DMS53 treated with DMSO at 0.1 percent for 48 hours (cell line): Measurements from ENCODE around the gene EIF3A.
A peak's percentile ranks its signal among the peaks of the same experiment; 100 is the strongest.
"Not testable (repeated sequence)": the region's sequence is repeated elsewhere in the genome, so short reads cannot be mapped to it uniquely, and the experiment has no call there.

Experiments
- DNase-seq: peaks from one replicate; lab custom pipeline; 2025; ENCODE audit not compliant: unreplicated experiment; lab: John Stamatoyannopoulos, UW

The EIF3A gene

GRCh38 chr10:119049777-119050176 lies 30.8 kb downstream of the EIF3A start:
- no peak for DNase-seq

GRCh38 chr10:119049361-119049760 lies 31.3 kb downstream of the EIF3A start:
- no peak for DNase-seq

- DNase-seq = no peak
Measured at GRCh38 chr10:119045561-119045960, 35.1 kb downstream of the EIF3A start.

GRCh38 chr10:119042169-119042568 lies 38.4 kb downstream of the EIF3A start:
- no peak for DNase-seq

- DNase-seq = no peak
Measured at GRCh38 chr10:119041326-119041725, 39.3 kb downstream of the EIF3A start.

GRCh38 chr10:119039161-119039560 lies 41.5 kb downstream of the EIF3A start:
- no peak for DNase-seq

- peak; percentile 8 for DNase-seq
Measured at GRCh38 chr10:119031496-119032059, 49.0 kb downstream of the EIF3A start.

- DNase-seq = peak; percentile 49
Measured at GRCh38 chr10:119030421-119031250, 50.0 kb downstream of the EIF3A start.

- DNase-seq = no peak
Measured at GRCh38 chr10:119029613-119030420, 50.8 kb downstream of the EIF3A start, which contains the start of gene NANOS1. NANOS1 (plus strand) TSS chr10:119029714; CDS start chr10:119029802, 88 bp downstream.

- peak; percentile 81 for DNase-seq
Measured at GRCh38 chr10:119028900-119029612, 51.6 kb downstream of the EIF3A start.

GRCh38 chr10:119028445-119028899 lies 52.1 kb downstream of the EIF3A start:
- not testable (repeated sequence) for DNase-seq

GRCh38 chr10:119026301-119027110 lies 54.1 kb downstream of the EIF3A start:
- DNase-seq = no peak

- DNase-seq = peak; percentile 11
Measured at GRCh38 chr10:119025776-119026175, 54.8 kb downstream of the EIF3A start.

- peak; percentile 39 for DNase-seq
Measured at GRCh38 chr10:119025336-119025735, 55.3 kb downstream of the EIF3A start.

GRCh38 chr10:119024882-119025281 lies 55.7 kb downstream of the EIF3A start:
- no peak for DNase-seq

GRCh38 chr10:119023553-119023868 lies 57.1 kb downstream of the EIF3A start:
- DNase-seq = no peak

GRCh38 chr10:119022846-119023552 lies 57.6 kb downstream of the EIF3A start:
- DNase-seq = no peak

- DNase-seq = no peak
Measured at GRCh38 chr10:119020627-119020946, 60.0 kb downstream of the EIF3A start.

- DNase-seq = peak; percentile 34
Measured at GRCh38 chr10:119007211-119007574, 73.4 kb downstream of the EIF3A start.
